Hepatocyte (in vitro differentiated cells): Measurements from ENCODE around the gene RBBP8NL.

ENCODE experiments used
- EZH2 ChIP-seq: fragments of 200-600 bp; sonication (generic); IDR thresholded peaks from 2 replicates; pipeline ENCODE4 v1.6.1; 2016; ENCODE audit warnings: antibody characterized with exemption, mild to moderate bottlenecking, borderline replicate concordance
- EZH2phosphoT487 ChIP-seq: fragments of 200-600 bp; sonication (generic); IDR thresholded peaks from one replicate; pipeline ENCODE4 v1.6.1; 2018; ENCODE audit warnings: antibody characterized with exemption, mild to moderate bottlenecking, low read depth, moderate library complexity; ENCODE audit not compliant: unreplicated experiment, severe bottlenecking
- TF ChIP-seq, protein P1 (sequence below): fragments of 200-600 bp; sonication (generic); IDR thresholded peaks from 2 replicates; pipeline ENCODE4 v1.5.1; 2016; ENCODE audit warnings: antibody characterized with exemption, mild to moderate bottlenecking; ENCODE audit not compliant: poor library complexity

DNA sequence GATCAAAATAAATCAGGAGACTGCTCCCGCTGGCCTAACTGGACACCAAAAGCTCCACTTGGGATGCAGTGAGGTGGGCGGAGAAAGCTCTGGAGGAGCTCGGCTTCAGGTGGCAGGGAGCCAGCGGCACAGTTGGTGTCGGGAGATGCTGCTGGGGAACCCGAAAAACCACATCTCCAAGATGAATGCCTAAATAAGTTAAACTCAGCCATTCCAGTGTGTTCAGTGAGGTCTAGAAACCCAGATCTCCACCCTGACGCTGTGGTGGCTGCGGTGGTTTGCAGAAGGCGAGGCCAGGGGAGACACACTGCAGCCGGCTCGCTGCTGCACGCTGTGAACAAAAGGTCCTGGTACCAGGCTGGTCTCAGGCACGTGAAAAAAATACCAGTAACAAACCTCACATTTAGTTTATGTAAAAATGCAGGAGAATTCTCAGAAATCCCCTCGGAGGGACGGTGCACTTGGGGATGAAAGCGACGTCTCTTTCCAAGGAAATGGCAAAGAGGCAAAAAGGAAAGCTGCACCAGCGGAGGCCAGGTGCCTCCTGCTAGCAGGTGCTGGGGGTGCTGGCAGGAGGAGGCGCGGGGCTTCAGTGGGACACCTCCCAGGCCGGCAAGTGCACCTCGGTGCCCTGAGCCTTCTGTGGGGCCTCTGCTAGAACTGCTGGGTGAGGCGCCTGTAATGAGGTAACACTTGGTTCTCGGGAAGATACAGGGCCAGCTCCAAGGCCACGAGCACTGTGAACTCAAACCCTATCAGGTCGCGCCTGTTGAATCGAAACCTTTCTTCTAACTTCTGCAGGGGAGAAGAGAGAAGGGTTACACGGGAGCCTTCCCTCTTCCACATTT, 36.8 kb downstream of the RBBP8NL start:
- TF ChIP-seq, protein P1, sequence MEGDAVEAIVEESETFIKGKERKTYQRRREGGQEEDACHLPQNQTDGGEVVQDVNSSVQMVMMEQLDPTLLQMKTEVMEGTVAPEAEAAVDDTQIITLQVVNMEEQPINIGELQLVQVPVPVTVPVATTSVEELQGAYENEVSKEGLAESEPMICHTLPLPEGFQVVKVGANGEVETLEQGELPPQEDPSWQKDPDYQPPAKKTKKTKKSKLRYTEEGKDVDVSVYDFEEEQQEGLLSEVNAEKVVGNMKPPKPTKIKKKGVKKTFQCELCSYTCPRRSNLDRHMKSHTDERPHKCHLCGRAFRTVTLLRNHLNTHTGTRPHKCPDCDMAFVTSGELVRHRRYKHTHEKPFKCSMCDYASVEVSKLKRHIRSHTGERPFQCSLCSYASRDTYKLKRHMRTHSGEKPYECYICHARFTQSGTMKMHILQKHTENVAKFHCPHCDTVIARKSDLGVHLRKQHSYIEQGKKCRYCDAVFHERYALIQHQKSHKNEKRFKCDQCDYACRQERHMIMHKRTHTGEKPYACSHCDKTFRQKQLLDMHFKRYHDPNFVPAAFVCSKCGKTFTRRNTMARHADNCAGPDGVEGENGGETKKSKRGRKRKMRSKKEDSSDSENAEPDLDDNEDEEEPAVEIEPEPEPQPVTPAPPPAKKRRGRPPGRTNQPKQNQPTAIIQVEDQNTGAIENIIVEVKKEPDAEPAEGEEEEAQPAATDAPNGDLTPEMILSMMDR: no peak
- TF ChIP-seq EZH2: no peak
- TF ChIP-seq EZH2phosphoT487: no peak
